GM21825 (cell line): Measurements from ENCODE around the gene DHRS2.
"Not testable (repeated sequence)": the region's sequence is repeated elsewhere in the genome, so short reads cannot be mapped to it uniquely, and the experiment has no call there.

Experiments used
- ATAC-seq: cut with Tn5 transposase; IDR thresholded peaks from one replicate; pipeline ENCODE4 v1.9.1; 2021; ENCODE audit warnings: mild to moderate bottlenecking, moderate library complexity; ENCODE audit not compliant: unreplicated experiment

The DHRS2 gene

DNA sequence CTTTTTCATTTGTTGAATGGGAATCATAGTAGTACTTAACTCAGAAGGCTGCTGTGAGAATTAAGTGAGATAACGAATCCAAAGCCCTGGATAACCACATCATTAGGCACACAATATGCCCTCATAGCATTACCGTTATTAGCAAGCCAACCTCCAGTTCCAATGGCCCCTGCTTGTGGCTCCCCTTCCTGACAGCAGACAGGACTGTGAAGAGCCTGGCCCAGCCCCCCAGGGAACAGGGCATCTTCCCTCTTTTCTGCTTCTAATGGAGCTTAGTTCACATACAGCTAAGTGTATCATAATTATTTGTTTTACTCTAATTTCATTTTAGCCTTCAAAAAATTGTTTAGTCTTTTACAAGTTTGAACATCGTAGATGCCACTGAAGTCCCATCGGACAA lies 39.7 kb downstream of the DHRS2 start:
- no peak for ATAC-seq

DNA sequence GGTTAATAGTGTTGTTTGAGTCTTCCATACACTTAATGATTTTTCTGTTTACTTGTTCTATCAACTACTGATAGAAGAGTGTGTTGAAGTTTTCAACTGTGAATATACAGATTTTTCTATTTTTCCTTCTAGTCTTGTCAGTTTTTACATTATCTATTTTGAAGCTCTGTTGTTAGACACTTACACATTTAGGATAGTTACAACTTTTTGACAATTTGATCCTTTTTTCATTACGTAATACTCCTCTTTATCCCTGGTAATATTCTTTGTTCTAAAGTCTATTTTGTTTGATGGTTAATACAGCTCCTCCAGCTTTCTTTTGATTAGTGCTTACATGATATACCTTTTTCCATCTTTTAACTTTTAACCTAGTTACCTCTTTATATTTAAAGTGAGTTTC lies 45.2 kb downstream of the DHRS2 start:
- no peak for ATAC-seq

DNA sequence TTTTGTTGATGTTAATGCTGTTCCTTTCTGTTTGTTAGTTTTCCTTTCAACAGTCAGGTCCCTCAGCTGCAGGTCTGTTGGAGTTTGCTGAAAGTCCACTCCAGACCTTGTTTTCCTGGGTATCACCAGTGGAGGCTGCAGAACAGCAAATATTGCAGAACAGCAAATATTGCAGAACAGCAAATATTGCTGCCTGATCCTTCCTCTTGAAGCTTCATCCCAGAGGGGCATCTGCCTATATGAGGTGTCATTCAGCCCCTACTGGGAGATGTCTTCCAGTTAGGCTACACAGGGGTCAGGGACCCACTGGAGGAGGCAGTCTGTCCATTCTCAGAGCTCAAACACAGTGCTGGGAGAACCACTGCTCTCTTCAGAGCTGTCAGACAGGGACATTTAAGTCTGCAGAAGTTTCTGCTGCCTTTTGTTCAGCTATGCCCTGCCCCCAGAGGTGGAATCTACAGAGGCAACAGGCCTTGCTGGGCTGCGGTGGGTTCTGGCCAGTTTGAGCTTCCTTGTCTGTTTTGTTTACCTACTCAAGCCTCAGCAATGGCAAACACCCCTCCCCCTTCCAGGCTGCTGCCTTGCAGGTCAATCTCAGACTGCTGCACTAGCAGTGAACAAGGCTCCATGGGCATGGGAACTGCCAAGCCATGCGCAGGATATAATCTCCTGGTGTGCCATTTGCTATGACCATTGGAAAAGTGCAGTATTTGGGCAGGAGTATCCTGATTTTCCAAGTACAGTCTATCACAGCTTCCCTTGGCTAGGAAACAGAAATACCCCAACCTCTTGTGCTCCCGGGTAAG lies 53.7 kb downstream of the DHRS2 start:
- ATAC-seq = not testable (repeated sequence)

DNA sequence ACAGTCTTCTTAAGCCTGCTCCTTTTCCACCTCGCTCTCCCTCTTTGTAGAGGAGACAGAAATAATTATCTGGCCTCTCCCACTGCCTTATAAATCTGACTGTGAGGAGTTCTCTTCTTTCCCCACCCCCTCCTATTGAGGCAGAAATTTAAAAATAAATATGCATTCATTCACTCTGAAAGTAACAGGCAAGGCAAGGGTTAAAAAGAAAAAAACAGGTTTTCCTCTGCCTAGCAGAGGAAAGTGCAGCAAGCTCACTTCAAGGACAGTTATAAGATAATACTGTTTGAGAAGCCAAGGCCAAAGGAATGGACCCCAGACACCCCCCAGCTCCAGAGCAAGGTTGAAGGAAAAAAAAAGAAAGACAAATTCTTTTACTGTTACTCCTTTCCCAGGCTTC lies 56.3 kb downstream of the DHRS2 start:
- no peak for ATAC-seq

DNA sequence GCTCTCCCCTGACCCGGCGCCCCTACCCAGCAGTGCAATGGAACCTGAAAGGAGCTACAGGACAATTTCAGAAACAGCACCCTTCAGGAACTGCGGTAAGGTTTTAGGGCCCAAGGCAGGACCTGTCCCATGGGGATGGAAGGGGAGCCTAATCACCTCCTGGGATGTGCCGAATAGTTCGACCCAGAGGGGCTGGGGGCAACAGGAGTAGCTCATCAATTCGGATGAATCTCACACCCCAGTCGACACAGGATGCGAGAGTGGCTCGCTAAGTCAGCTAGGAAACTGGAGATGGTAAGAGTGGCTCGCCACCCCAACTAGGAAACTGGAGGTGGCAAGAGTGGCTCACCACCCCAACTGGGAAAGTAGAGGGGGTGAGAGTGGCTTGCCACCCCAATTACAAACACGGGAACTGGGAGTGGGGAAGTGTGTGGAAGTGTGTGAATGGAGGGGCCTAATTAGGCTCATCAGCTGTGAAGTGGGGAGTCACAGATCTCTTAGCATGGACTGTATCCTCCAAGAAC lies 57.1 kb downstream of the DHRS2 start:
- ATAC-seq = no peak

DNA sequence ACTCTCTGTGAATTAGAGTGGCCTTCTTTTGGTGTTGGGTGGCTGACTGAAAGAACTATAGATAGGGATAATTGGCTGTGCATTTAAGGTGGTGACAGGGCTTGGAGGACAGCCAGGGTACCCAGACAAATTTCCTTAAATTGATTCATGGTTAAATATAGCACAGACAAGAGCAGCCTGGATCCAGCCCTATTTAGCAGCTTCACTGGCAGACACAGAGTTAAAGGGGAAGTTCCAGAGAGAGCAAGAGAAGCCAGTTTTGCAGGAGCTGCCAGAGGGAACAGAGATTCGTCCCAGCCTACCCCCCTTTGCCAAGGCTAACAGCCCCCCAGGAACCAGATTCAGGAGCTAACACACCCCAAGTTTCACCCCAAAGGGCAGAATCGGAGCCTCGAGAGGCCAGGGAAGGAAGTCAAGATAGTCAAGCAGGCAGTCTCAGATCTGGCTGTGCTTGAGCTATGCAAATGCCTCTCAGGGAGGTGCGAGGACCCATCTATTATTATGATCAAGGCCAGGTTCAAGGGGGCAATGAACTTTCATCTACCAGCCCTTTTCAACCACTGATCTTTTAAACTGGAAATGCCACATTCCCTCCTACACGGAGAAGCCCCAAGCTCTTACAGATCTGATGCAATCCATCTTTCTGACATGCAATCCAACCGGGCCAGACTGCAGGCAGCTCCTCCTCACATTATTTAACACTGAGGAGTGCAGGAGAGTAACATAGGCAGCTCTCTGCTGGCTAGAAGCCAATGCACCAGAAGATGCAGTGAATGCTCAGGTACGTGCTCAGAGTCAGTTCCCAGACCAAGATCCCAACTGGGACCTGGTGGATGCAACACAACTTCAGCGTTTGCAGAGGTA lies 58.2 kb downstream of the DHRS2 start:
- ATAC-seq = no peak
